Measurements from ENCODE around the gene BTBD16. TPM values are rescaled to one million over a fixed set of nuclear protein-coding genes. Genes with fewer than 3 reads are reported as not detected.

BTBD16 gene
- total RNA-seq, 1 donor from 2014 or later, result not detected

GRCh38 chr10:122368502-122369254 lies 97.6 kb downstream of the BTBD16 start:
- intact Hi-C loops (cut with micrococcal nuclease), result no loop called here

DNA sequence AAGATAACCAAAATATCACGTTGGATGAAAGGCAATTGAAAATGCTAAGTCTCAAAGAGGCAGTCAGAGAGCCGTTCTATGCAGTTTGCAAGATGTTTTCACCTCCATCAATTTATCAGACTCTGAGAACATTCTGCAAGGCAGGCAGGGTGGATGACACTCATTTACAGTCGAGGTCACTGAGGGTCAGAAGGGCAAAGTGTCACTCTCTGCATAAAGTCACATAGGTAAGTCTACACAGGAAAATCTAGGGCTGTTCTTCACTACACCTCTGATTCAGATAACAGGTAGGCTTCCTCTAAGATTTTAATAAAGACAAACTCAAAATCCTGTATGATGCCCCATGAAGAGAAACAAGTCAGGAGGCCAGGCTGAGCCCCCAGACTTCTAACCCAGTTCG lies 102.0 kb downstream of the BTBD16 start:
- intact Hi-C loops (cut with micrococcal nuclease), result loop anchor here (5.0 to 10.0 kb wide), 4 partner anchors 446 to 1852 kb away; partner anchors contain the start of genes ATE1, C10orf88 and FAM24B

DNA sequence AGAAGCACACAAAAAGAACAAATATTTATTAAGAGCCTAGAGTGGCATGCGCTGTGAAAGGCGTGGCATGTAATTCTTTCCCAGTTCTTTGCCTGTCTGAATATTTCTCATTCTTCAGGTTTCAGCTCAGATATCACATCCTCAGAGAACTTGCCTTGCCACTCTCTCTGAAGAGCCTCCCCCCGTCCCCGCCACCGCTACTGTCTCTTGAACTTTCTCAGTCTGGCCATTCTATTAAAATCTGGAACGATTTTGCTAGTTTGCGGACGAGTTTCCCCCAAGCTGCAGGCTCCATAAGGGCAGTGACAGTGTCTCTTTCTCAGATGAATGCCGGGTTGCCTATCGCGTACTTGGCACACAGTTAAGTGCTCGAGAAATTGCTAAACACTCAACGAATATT lies 102.6 kb downstream of the BTBD16 start:
- intact Hi-C loops (cut with micrococcal nuclease), result loop anchor here (1.0 to 10.0 kb wide), 8 partner anchors 31 to 1851 kb away; partner anchors contain the start of genes ATE1, C10orf88, FAM24B and PSTK

DNA sequence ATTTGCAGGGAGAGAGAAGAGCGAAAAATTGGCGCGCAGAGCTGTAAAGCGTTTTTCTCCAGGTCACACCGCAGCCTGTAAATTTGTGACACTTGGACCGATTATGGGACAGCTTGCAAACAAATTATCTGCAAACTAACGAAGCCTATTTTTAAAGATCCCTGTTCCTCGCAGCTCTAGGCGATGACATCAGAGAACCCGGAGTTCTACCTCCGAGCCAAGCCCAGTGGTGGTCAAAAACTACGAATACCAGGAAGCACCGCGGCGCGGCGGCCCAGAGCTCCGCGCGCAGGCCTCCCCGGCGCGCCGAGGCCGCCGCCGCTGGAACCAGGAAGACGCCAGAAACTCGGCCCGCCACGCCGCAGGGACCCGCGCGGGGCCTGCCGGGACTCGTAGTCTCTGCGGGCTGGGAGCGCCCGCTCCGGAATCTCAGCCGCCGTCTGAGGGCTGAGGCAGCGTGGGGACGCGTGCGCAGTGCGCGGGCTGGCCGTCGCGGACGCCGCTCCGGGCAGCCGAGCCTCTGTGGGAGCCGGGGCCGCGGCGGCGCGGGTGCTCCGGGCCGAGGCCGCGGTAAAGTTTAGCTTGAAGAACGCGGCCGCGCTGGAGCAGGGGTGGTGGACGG lies 103.3 kb downstream of the BTBD16 start, which contains the start of gene PLEKHA1:
TSS of gene PLEKHA1 (plus strand) at position 472 of the 622 bp plus-strand sequence. CDS start 18,493 bp downstream, outside the sequence.
- intact Hi-C loops (cut with micrococcal nuclease), result loop anchor here (1.0 to 10.0 kb wide), 8 partner anchors 32 to 1850 kb away; partner anchors contain the start of genes ATE1, C10orf88, FAM24B and PSTK

- intact Hi-C loops (cut with micrococcal nuclease), result loop anchor here (1.0 to 10.0 kb wide), 8 partner anchors 33 to 1850 kb away; partner anchors contain the start of genes ATE1, C10orf88, FAM24B and PSTK
Measured at GRCh38 chr10:122374859-122375678, 104.0 kb downstream of the BTBD16 start.

DNA sequence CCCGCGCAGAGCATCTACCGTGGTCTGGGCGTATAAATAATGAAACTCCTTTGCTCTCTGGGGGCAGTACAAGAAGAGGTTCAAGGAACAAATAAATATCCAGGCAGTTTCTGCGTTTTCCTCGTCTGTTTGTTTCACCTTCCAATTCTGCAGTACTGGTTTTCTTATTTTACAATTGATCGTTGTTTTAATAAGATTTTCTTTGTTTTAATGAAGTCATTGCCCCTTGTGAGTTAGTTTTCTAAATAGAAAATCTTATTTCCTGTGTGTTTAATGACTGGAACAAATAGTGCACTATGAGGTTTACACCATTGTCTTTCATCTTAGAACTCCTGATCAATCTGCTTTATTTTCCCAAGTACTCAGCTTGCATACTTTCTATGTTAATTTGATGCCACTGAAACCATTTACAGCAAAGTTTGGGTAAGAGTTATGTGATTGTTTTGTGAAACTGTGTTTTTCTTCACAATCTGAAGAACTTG lies 104.6 kb downstream of the BTBD16 start:
- intact Hi-C loops (cut with micrococcal nuclease), result loop anchor here (2.0 to 10.0 kb wide), 5 partner anchors 43 to 1849 kb away; partner anchors contain the start of genes C10orf88 and FAM24B

DNA sequence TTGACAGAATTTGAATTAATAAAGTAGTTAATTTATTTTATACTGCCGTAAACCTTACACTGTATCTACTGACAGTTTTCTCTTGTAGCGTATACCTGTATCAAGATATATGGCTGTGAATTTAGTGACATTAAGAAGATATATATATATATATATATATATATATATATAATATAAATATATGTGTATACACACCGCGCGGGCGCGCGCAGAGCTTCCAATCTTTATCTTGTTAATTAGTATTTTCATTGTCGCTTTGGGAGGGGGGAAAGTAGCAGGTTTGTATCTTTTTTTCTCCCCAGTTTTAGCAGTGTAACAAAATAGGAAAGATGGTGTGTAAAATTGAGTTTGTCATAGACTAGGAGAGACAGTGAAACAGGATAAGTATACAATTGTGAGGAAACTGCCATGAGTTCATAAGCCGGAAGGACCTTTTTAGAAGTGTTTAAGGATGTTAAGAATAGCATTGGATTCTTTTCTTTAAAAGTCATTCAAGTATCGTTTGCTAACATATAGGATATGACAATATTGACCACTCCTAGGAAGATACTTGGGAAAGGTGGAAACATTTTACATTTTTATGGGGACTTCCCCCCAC lies 105.4 kb downstream of the BTBD16 start:
- intact Hi-C loops (cut with micrococcal nuclease), result loop anchor here (10.0 kb wide), 3 partner anchors 498 to 1848 kb away; partner anchors contain the start of genes C10orf88 and FAM24B

- intact Hi-C loops (cut with micrococcal nuclease), result loop anchor here (10.0 kb wide), 3 partner anchors 496 to 1846 kb away; partner anchors contain the start of genes C10orf88 and FAM24B
Measured at GRCh38 chr10:122379041-122379440, 107.9 kb downstream of the BTBD16 start.

DNA sequence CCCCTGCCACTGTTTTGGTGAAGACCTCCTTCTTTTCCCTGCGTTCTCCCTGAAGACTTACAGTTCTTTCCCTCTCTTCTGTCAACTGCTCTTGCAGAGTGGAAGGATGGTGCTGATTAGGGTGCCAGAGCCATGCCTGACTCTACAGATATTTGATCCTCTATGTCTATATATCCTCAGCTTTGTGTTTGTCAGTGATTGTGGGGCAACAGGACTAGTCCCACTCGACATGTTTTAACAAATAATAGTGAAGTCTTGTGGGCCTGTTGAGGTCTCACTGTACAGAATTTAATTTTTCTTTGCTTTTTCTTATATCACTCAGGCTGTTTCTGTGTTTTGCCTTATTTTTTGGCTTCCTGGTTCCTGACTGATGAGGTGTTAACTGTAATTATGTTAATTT lies 108.4 kb downstream of the BTBD16 start:
- intact Hi-C loops (cut with micrococcal nuclease), result loop anchor here (10.0 kb wide), 3 partner anchors 495 to 1845 kb away; partner anchors contain the start of genes C10orf88 and FAM24B

DNA sequence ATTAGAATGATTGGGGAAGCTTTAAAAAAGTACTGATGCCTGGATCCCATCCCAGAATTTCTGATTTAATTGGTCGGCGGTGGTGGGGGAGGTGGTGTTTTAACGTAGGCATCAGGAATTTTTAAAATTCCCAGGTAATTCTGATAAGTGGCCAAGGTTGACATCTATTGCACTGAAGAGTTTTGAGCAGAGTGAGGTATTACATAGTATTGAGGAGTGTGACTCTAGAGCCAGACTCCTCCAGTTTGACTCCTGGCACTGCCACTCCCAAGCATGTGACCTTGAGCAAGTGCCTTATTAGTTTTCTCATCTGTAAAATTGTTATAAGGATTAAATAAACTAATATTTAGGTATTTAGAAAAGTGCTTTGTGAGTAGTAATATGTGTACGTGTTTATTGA lies 109.6 kb downstream of the BTBD16 start:
- intact Hi-C loops (cut with micrococcal nuclease), result no loop called here

- intact Hi-C loops (cut with micrococcal nuclease), result no loop called here
Measured at GRCh38 chr10:122381680-122382079, 110.6 kb downstream of the BTBD16 start.

DNA sequence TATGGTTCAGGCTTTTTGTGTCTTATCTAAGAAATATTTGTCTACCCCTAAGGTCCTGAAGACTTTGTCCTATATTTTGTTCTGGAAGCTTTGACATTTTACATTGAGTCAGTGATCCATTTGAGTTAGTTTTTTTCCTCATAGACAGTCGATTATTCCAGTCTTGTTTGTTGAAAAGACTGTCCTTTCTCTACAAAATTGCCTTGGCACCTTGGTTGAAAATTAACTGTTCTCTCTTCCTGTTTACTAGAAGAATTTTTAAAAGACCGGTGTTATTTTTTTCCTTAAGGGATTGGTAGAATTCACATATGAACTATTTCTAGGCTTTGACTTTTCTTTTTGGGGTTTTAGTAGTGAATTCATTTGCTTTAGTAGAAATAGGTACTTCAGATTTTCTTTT lies 115.4 kb downstream of the BTBD16 start:
- intact Hi-C loops (cut with micrococcal nuclease), result no loop called here

DNA sequence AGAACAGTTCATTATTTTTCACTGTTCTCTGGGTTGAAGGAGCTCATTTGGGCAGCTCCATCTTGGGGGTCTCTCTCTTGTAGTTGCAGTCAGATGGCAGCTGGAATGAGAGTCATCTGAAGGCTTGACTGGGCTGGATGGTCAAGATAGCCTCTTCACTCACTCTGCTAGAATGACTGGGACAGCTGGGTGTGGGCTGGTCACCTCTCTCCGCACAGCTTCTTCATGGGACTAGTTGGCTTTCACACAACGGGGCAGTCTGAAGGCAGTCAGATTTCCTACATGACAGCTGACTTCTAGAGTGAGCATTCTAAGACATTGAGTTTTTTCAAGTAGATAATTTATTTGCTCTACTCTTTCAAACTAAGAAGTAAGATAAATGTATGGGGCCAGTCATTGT lies 116.5 kb downstream of the BTBD16 start:
- intact Hi-C loops (cut with micrococcal nuclease), result no loop called here

Other genes starting within 250 kb of the BTBD16 start
- gene PLEKHA1, start 103.4 kb downstream of the BTBD16 start, total RNA-seq, result 6.6 and 7.8 TPM in 2 replicates
- not detected in 2 replicates for gene ARMS2, start 183.4 kb downstream of the BTBD16 start, total RNA-seq
- not detected in 2 replicates for gene HTRA1, start 190.3 kb downstream of the BTBD16 start, total RNA-seq